Measurements from ENCODE around the gene RHOU.
"Not testable (repeated sequence)": the region's sequence is repeated elsewhere in the genome, so short reads cannot be mapped to it uniquely, and the experiment has no call there.

The RHOU gene

DNA sequence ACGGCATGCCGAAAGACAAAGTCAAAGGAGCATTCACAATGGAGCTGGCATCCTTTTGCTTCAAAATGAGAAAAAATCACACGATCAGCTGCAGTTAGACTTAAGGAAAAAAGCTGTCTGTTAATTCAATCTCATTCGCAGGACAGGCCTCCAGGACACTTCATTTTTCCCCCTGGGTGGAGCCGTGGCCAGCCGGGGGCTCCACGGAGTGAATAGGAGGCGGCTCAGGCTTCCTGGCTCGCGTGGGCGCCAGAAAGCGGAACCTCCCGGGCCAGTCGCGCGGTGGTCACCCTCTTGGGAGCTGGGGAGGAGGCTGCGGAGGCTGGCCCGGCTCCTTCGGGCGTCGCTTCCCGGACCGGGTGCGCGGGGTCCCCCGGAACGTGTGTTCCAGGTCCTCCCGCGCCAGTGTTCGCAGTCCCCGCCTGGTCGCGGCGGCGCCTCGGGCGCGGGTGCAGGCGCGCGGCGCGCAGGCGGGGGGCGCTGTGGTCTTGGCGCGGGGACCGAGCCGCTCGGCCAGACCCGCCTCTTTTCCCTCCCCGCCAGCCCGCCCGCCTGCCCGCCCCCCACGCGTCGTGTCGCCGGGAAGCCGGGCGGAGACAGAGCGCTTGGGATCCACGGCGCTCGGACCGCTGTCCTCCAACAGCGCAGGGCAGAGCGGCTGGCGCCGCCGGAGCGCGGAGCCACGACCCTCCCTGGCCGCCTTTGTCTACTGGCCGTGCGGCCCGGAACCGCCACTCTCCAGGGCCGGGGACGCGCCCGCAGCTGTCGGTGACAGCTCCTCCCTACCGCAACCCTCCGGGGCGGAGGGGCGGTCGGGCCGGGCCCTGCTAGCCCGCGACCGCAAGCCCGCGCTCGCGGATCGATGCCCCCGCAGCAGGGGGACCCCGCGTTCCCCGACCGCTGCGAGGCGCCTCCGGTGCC lies at the start of gene RHOU:
RHOU (plus strand) TSS at position 599 of the 921 bp plus-strand sequence; CDS start at position 863, 264 bp downstream.
- no peaks in the 10 kb centered on the region; the same call in 1 of the 2 replicates for H4K20me1 ChIP-seq
- H3K27me3 ChIP-seq: peaks cover 53% of the 10 kb centered on the region
- no peak for TF ChIP-seq Cebpa-rat (IDR thresholded peaks at IDR 0.05)
- peak within 1 kb of the TSS; percentile 69 for H3K4me3 ChIP-seq
- H3K4me1 ChIP-seq: peaks cover 7% of the 10 kb centered on the region; the same call in 1 of the 2 replicates
- no peaks in the 10 kb centered on the region for H3K9me3 ChIP-seq
- H3K9ac ChIP-seq: peak within 1 kb of the TSS; percentile 66; the same call in 1 of the 2 replicates
- peak within 1 kb of the TSS; percentile 96 for H3K4me2 ChIP-seq
- no peaks in the 10 kb centered on the region for H3K36me3 ChIP-seq
- no peak within 1 kb of the TSS for H3K27ac ChIP-seq

DNA sequence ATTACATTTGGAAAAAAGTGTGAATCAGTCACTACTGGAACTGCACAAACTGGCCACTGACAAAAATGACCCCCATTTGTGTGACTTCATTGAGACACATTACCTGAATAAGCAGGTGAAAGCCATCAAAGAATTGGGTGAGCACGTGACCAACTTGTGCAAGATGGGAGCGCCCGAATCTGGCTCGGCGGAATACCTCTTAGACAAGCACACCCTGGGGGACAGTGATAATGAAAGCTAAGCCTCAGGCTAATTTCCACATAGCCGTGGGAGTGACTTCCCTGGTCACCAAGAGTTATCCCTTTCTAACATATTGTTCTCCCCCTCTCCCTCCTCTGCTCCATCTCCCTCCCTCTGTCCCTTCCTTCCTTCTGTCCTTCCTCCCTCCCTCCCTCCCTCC lies 47.7 kb upstream of the RHOU start:
- no peak overlapping the region for H3K4me2 ChIP-seq
- no peak overlapping the region for H3K4me3 ChIP-seq
- no peaks in the 10 kb centered on the region for H4K20me1 ChIP-seq
- H3K27ac ChIP-seq: no peak overlapping the region
- TF ChIP-seq Cebpa-rat (IDR thresholded peaks at IDR 0.05): no peak
- H3K27me3 ChIP-seq: no peaks in the 10 kb centered on the region
- H3K36me3 ChIP-seq: no peaks in the 10 kb centered on the region
- H3K4me1 ChIP-seq: no peaks in the 10 kb centered on the region
- no peaks in the 10 kb centered on the region for H3K9me3 ChIP-seq
- H3K9ac ChIP-seq: no peak overlapping the region

DNA sequence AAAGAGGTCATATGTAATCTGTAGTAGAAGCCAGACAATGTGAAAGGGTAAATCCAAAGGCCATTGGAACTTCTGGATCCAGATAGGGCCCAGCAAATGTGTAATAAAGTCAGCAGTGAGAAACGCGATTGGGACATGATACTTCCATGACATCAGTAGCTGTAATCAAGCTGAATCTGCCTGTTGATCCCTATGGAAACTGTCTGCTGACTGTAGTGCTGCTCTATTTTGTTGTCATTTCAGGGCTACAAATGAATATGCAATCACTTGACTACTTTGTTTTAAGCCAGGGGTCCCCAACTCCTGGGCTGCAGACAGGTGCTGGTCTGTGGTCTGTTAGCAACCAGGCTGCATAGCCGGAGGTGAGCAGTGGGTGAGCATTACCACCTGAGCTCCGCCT lies 46.0 kb upstream of the RHOU start:
- H4K20me1 ChIP-seq: no peaks in the 10 kb centered on the region
- H3K27me3 ChIP-seq: no peaks in the 10 kb centered on the region
- no peaks in the 10 kb centered on the region for H3K4me1 ChIP-seq
- no peak overlapping the region for H3K4me2 ChIP-seq
- H3K4me3 ChIP-seq: no peak overlapping the region
- no peak overlapping the region for H3K27ac ChIP-seq
- H3K36me3 ChIP-seq: no peaks in the 10 kb centered on the region
- TF ChIP-seq Cebpa-rat (IDR thresholded peaks at IDR 0.05): no peak
- no peak overlapping the region for H3K9ac ChIP-seq
- H3K9me3 ChIP-seq: no peaks in the 10 kb centered on the region

DNA sequence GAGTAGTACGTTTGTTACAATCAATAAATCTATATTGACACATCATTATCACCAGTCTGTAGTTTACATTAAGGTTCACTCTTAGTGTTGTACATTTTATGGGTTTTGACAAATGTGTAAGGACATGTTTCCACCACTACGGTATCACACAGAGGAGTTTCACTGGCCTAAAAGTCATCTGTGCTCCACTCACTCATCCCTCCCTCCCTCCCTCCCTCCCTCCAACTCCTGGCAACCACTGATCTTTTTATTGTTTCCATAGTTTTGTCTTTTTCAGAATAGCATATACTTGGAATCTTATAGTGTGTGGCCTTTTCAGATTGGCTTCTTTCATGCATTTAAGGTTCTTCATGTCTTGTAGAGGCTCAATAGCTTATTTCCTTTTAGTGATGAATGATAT lies 44.1 kb upstream of the RHOU start:
- Histone ChIP-seq H3K9ac (no peak overlapping the region), H3K4me1 (no peaks in the 10 kb centered on the region), H3K4me3 (no peak overlapping the region), H3K9me3 (no peaks in the 10 kb centered on the region), H3K36me3 (no peaks in the 10 kb centered on the region), H3K4me2 (no peak overlapping the region), H3K27me3 (no peaks in the 10 kb centered on the region), H4K20me1 (no peaks in the 10 kb centered on the region), H3K27ac (no peak overlapping the region)
- TF ChIP-seq Cebpa-rat (IDR thresholded peaks at IDR 0.05): no peak

DNA sequence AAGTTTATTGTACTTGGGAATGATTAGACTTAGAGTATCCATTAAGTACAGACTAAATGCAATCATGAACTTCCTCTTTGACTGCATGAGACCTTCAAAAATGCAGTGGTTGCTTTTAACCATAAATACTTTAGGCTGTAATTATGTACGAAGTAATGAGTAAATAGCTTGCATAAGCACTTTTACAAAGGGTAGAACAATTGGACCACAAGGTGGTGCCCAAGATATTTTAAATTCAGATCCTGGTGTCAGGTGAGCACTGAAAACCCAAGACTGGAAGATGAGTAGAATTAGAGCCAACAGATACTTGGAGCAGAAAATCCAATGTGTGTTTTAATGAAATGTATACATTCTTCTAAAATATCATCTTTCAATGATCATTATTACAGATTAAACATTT lies 43.4 kb upstream of the RHOU start:
- Histone ChIP-seq H3K9me3 (no peaks in the 10 kb centered on the region), H3K9ac (no peak overlapping the region), H3K4me3 (no peak overlapping the region), H4K20me1 (no peaks in the 10 kb centered on the region), H3K4me1 (no peaks in the 10 kb centered on the region), H3K4me2 (no peak overlapping the region), H3K27ac (no peak overlapping the region), H3K27me3 (no peaks in the 10 kb centered on the region), H3K36me3 (no peaks in the 10 kb centered on the region)
- TF ChIP-seq Cebpa-rat (IDR thresholded peaks at IDR 0.05): no peak

DNA sequence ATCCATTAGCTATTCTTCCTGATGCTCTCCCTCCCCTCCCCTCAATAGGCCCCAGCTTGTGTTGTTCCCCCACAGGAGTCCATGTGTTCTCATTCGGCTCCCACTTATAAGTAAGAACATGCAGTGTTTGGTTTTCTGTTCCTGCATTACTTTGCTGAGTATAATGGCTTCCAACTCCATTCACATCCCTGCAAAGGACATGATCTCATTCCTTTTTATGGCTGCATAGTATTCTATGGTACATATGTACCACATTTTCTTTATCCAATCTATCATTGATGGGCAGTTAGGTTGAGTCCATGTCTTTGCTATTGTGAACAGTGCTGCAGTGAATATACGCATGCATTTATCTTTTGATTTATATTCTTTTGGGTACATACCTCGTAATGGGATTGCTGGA lies 40.8 kb upstream of the RHOU start:
- H3K4me1 ChIP-seq, H3K27me3 ChIP-seq, H3K4me3 ChIP-seq, H3K36me3 ChIP-seq, H3K4me2 ChIP-seq, H3K9ac ChIP-seq, H3K9me3 ChIP-seq, H3K27ac ChIP-seq, H4K20me1 ChIP-seq: not testable (repeated sequence)

DNA sequence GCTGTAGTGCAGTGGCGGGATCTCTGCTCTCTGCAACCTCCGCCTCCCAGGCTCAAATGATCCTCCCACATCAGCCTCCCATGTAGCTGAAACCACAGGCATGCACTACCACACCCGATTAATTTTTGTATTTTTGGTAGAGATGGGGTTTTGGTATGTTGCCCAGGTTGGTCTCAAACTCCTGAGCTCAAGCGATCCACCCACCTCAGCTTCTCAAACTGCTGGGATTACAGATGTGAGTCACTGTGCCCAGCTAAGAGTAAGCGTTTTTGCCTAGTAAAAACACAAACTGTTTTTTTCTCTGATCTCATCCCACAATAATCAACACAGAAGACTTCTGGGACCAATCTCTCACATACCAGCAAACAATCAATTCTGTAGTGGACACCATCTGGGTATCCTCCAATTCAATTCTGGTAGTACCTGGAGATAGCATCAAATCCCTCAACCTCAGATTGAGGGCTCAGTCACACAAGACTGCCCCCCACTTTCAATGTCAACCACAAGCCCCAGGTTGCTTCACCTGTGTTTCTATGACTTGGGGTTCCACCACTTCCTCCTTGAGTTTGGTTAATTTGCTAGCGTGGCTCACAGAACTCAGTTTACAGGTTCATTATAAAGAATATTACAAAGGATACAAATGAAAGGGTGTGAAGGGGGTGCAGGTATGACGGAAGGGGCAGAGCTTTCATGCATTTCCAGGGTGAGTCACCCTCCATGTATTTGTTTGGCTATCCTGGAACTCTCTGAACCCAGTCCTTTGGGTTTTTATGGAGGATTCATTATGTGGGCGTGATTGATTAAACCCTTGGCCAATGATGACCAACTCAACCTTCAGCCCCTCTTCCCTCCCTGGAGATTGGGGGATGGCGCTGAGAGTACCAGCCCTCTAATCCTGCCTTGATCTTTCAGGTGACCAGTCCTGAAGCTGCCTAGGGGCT lies 40.0 kb upstream of the RHOU start:
- no peak overlapping the region for H3K9ac ChIP-seq
- H3K4me2 ChIP-seq: no peak overlapping the region
- no peaks in the 10 kb centered on the region for H3K4me1 ChIP-seq
- no peaks in the 10 kb centered on the region for H3K27me3 ChIP-seq
- H3K9me3 ChIP-seq: no peaks in the 10 kb centered on the region
- H3K27ac ChIP-seq: no peak overlapping the region
- TF ChIP-seq Cebpa-rat (IDR thresholded peaks at IDR 0.05): no peak
- no peak overlapping the region for H3K4me3 ChIP-seq
- no peaks in the 10 kb centered on the region for H3K36me3 ChIP-seq
- no peaks in the 10 kb centered on the region for H4K20me1 ChIP-seq

DNA sequence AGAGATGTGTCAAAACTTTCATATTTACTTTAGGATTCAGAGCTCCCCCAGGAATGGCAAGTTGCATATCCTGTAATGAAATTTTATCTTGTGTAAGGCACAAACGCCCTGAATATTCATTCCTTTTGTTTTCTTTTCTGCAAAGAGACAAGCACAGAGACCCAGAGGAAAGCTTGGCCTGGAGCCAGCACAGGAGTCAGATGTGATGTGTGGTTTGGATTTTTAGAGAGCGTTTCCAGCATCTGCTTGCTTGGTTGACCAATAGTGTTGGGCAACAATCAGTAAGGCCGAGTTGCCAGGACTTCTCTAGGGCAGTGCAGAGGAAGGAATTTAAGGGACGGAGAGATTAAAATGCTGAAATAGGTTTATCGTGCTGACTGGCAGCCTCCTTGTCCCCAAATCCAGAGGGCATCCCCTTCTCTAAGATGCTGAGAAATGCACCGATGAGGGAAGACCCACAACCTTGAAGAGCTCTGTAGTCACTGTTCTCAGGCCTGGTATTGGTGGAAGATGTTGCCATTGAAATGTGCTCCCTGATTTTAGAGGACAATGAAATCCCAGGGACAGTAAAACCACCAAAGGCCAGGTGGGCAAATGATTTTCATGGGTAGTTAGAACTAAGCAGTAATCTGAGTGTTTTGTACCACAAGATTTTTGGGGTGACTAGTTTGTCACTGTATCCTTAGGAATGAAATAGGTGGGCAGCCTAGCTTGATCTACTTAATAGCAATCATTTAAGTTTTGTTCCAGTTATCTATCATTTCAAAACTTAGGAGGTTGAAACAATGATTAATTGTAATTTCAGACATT lies 37.9 kb upstream of the RHOU start:
- Histone ChIP-seq H3K4me3 (no peak overlapping the region), H3K9ac (no peak overlapping the region), H3K4me1 (no peaks in the 10 kb centered on the region), H4K20me1 (no peaks in the 10 kb centered on the region), H3K27me3 (no peaks in the 10 kb centered on the region), H3K36me3 (no peaks in the 10 kb centered on the region), H3K27ac (no peak overlapping the region), H3K9me3 (0 out of 2 replicates have a peak, but pooled peaks cover 4% of the 10 kb centered on the region), H3K4me2 (no peak overlapping the region)
- no peak for TF ChIP-seq Cebpa-rat (IDR thresholded peaks at IDR 0.05)

DNA sequence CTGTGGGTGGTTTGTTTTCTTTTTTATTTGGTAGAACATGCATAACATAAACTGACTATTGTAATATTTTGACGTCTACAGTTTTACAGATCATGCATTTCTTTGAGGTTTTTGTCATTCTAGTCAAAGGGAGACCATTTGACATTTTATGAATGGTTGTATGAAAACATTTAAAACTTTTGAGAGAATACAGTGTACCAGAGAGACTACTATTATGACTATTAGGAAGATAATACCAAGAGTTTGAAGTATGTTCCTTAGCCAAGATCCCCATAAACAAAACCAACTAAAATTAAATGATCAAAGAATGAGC lies 37.3 kb upstream of the RHOU start:
- Histone ChIP-seq H4K20me1 (no peaks in the 10 kb centered on the region), H3K27me3 (no peaks in the 10 kb centered on the region), H3K4me3 (no peak overlapping the region), H3K27ac (no peak overlapping the region), H3K9ac (no peak overlapping the region), H3K36me3 (no peaks in the 10 kb centered on the region), H3K9me3 (0 out of 2 replicates have a peak, but pooled peaks cover 4% of the 10 kb centered on the region), H3K4me1 (no peaks in the 10 kb centered on the region), H3K4me2 (no peak overlapping the region)
- no peak for TF ChIP-seq Cebpa-rat (IDR thresholded peaks at IDR 0.05)

Data from BLaER1 (cell line).